NCI-H187 (cell line): ENCODE results near the gene RNF40.

Experiments
- DNase-seq, 2 experiments: peaks; one replicate each; lab custom pipeline; 2025; lab: John Stamatoyannopoulos, UW

RNF40 gene

DNA sequence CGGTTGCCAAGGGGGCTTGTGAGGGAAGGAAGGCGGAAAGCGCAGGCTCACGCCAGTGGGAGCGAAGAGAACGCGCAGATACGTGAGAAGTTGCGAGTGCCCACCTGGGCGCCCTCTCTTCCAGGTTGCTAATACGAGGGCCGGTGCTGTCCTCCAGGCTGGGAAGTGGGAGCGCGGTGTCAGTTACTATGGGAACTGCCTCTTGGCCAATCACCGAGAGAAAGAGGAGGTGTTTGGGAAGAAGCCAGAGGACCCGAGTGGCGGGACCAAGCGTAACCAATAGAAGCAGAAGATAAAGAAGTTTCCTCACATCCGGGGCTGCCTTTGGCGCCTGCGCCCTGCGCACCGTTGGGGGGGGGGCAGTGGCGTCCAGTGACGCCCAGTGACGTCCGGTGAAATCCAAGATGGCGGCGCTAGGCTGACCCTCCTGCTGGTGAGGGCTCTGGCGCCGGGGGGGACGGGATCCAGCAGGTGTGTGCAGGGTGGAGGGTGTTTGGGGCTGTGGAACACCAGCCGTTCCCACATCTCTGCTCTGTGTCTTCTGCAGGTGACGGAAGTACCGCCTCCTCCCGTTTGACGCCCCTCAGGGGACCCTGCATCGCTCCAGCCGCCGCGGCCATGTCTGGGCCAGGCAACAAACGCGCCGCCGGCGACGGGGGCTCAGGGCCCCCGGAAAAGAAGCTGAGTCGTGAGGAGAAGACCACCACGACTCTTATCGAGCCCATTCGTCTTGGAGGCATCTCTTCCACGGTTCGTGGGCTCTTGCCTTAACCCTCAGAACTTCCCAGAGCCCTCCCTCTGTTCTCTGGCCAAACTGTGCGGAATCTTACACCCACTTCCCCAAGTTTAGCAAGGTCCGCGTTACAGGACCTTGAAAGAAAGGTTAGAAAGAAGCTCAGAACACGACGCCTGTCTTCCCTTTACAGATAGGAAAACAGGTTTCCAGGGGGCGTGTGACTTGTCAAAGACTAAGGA is at the start of gene RNF40, which contains the start of gene CFAP119:
TSS of gene RNF40 (plus strand) at position 395 of the 975 bp plus-strand sequence. CDS start at position 619, 224 bp downstream.
TSS of gene CFAP119 (minus strand) at position 135 of the 975 bp plus-strand sequence. CDS start 314 bp downstream, outside the sequence.
- peak; percentile 73 to 82 for DNase-seq

DNA sequence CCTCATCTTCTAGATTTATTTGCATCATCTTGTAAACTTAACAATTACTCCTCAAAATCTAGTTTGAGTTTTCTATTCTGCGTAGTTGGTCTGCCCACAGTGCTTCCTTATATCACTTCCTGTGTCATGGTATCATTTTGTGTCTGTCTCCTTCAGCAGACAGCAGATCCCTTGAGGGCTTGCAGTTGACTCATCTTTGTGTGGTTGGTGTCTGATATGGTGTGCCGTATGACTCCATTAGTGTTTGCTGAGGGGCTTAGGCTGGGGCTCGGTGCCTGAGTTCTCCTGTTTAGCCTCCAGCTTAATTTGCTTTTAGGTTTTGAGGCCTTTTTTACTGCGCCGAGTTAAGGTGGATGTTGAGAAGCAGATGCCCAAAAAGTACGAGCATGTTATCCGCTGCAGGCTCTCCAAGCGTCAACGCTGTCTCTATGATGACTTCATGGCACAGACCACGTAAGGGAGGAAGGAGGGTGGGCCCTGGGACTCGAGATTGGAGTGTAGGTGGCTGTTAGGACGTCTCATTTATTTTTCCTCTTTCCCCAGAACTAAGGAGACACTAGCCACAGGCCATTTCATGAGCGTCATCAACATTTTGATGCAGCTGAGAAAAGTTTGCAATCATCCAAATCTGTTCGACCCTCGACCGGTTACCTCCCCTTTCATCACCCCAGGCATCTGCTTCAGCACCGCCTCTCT is 46.2 kb upstream of the RNF40 start:
- DNase-seq = no peak

DNA sequence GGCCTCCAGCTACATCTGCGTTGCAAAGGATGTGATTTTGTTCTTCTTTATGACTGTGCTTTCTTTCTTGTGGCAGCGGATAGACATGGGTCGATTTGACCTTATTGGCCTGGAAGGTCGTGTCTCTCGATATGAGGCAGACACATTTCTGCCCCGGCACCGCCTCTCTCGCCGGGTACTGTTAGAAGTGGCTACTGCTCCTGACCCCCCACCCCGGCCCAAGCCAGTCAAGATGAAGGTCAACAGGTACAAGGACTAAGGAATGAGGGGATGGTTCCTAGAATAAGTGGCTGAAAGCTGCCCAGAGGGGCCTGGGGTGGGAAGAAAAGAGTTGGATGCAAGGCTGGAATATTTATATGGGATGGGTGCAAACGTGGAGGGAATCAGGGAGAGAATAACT is 42.0 kb upstream of the RNF40 start:
- no peak for DNase-seq

DNA sequence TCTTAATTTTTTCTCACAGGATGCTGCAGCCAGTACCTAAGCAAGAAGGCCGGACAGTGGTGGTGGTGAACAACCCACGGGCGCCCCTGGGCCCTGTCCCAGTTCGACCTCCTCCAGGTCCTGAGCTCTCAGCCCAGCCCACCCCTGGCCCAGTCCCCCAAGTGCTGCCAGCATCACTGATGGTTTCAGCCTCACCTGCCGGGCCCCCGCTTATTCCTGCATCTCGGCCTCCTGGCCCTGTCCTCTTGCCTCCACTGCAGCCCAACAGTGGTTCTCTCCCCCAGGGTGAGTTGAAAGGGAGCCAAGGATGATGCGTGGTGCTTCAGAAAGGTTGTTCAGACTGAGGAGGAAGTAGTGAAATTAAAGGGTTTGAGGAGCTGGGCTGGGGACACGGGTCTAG is 41.4 kb upstream of the RNF40 start:
- no peak for DNase-seq

DNA sequence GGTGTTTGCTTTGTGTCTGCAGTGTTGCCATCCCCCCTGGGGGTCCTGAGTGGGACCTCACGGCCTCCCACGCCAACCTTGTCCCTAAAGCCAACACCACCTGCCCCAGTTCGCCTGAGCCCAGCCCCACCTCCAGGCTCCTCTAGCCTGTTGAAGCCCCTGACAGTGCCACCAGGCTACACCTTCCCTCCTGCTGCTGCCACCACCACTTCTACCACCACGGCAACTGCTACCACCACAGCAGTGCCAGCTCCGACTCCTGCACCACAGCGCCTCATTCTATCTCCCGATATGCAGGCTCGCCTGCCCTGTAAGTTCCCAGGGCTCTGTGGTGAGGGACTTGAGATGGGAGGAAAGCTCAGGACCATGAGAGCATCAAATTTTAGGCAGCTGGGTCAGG is 41.0 kb upstream of the RNF40 start:
- no peak for DNase-seq

DNA sequence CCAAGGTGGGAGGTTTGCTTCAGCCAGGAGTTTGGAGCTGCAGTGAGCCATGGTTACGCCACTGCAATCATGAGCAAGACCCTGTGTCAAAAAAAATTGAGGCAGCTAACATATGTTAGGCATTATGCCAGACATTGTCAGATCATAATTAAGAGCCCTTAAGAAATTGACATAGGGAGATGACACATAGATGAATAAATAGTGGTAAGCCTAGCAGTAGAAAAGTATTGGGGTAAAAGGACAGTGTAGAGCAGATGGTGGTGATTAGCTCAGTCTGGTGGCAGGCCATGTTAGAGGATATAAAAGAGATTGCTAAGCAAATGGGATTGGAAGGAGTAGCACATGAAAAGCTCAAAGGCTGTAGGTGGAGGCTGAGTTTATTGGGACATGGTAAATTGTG is 40.5 kb upstream of the RNF40 start:
- no peak for DNase-seq

DNA sequence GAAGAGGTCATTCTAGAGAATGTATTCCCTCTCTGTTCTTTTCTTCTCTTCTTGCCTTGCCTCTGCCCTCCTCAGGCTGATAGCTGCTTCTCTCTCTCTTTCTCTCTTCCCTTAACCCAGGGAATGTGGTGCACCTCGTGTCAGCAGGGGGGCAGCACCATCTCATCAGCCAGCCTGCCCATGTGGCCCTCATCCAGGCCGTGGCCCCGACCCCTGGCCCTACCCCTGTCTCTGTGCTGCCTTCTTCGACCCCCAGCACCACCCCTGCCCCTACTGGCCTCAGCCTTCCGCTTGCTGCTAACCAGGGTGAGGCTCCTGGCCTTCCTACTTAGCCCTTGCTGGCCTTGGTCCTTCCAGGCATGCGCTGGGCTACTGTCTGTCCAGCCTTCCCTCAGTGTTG is 39.7 kb upstream of the RNF40 start:
- DNase-seq = no peak

DNA sequence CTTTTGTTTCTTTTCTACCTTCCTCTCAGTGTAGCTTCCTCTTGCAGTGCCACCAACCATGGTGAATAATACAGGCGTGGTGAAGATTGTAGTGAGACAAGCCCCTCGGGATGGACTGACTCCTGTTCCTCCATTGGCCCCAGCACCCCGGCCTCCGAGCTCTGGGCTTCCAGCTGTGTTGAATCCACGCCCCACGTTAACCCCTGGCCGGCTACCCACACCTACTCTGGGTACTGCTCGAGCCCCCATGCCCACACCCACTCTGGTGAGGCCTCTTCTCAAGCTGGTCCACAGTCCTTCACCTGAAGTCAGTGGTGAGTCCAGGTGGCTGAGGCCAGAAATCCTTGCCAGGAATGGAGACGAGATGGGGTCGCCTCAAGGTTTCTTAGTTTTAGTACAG is 39.2 kb upstream of the RNF40 start:
- DNase-seq = no peak

DNA sequence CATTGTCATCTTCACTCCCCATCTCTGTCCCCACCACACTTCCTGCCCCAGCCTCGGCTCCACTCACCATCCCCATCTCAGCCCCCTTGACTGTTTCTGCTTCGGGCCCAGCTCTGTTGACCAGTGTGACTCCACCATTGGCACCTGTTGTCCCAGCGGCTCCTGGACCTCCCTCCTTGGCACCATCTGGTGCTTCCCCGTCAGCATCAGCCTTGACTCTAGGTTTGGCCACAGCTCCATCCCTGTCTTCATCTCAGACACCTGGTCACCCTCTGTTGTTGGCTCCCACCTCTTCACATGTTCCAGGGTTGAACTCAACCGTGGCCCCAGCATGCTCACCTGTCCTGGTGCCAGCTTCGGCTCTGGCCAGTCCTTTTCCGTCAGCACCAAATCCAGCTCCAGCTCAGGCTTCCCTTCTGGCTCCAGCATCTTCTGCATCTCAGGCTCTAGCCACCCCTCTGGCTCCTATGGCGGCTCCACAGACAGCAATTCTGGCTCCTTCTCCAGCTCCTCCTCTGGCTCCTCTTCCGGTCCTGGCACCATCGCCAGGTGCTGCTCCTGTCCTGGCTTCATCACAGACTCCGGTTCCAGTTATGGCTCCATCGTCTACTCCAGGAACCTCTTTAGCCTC is 38.3 kb upstream of the RNF40 start:
- no peak for DNase-seq

DNA sequence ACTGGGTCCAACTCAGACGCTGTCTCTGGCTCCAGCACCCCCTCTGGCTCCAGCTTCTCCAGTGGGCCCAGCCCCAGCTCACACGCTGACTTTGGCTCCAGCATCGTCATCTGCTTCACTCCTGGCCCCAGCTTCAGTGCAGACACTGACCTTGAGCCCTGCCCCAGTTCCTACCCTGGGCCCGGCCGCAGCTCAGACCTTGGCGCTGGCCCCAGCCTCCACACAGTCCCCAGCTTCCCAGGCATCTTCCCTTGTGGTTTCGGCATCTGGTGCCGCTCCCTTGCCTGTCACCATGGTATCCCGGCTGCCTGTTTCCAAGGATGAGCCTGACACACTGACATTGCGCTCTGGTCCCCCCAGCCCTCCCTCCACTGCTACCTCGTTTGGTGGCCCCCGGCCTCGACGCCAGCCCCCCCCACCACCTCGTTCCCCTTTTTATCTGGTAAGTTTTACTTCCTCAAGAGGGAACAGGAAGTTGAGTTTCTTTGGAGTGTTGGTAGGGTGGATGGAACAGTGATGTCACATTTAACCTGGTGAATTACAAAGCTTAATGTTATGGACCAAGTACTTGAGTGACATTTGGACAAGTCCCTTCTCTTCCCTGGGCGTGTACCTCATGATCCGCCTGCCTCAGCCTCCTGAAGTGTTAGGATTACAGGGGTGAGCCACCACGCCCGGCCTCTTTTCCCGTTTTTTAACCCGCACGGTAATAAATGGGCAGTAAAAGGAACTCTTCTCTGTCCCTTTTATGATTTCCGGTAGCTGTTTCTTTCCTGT is 37.3 kb upstream of the RNF40 start:
- DNase-seq = no peak

DNA sequence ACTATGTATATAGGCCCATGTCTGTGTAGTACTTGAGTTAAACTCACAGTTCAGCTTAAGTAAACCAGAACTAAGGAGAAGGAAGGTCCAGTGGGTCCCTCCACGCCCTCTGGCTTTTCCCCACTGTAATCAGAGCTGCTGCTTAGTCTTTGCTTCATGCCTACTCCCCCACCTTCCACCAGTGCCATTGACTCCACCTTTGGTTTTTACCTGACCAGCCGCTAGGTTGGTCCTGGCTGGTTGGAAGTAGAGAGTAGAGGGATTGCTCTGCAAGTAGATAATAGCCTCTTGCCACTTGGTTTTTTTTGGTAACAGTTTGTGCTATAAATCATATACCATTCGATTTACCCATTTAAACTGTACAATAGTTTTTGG is 36.7 kb upstream of the RNF40 start:
- no peak for DNase-seq

DNA sequence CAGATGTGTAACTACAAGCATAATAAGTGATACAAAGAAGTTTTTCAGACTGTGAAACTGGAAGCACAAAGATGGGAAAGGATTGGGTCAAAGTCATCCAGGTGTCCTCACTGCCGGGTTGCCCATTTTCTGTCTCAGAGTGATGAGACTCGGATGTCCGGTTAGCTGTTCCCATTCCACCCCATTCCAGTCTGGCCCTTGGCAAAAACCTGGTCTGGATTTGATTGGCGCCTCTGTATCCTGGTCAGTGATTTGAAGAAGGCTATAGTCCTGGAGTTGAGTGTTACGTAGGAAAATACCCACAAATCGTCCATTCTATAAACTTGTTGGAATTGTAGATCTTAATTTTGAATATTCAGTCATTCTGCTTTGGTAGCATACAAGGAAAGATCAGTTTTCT is 33.8 kb upstream of the RNF40 start:
- no peak for DNase-seq

DNA sequence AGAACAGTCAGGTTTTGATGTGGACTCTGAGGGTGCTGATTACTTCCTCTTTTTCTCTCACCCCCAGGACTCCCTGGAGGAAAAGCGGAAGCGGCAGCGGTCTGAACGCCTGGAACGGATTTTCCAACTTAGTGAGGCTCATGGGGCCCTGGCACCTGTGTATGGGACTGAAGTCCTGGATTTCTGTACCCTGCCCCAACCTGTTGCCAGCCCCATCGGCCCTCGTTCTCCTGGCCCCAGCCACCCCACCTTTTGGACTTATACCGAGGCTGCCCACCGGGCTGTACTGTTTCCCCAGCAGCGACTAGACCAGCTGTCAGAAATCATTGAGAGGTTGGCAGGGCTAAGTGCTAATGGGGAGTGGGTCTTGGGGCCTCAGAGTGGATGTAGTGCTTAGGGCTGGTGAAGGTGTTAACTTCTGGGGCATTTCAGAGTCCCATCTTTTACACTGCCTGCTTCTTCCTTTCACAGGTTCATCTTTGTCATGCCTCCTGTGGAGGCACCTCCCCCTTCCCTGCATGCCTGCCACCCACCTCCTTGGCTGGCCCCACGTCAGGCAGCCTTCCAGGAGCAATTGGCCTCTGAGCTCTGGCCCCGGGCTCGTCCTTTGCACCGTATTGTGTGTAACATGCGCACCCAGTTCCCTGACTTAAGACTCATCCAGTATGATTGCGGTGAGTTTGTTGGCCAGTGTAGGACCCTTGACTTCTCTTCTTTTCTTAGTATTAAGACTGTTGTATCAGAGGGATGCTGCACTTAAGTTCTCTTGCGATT is 33.0 kb upstream of the RNF40 start:
- no peak for DNase-seq

DNA sequence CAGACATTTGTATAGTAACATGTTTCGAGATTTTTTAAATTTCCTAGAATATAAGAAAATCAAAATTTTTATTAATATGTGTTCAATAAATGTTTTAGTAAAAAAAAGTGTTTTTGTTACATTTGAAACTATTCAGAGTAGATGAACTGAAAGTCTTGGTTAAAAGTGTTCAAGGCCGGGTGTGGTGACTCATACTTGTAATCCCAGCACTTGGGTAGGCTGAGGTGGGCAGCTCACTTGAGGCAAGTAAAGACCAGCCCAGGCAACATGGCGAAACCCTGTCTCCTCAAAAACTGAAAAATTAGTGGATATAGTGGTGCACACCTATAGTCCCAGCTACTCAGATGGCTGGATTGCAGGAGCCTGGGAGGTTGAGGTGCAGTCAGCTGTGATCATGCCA is 30.7 kb upstream of the RNF40 start:
- DNase-seq = no peak

DNA sequence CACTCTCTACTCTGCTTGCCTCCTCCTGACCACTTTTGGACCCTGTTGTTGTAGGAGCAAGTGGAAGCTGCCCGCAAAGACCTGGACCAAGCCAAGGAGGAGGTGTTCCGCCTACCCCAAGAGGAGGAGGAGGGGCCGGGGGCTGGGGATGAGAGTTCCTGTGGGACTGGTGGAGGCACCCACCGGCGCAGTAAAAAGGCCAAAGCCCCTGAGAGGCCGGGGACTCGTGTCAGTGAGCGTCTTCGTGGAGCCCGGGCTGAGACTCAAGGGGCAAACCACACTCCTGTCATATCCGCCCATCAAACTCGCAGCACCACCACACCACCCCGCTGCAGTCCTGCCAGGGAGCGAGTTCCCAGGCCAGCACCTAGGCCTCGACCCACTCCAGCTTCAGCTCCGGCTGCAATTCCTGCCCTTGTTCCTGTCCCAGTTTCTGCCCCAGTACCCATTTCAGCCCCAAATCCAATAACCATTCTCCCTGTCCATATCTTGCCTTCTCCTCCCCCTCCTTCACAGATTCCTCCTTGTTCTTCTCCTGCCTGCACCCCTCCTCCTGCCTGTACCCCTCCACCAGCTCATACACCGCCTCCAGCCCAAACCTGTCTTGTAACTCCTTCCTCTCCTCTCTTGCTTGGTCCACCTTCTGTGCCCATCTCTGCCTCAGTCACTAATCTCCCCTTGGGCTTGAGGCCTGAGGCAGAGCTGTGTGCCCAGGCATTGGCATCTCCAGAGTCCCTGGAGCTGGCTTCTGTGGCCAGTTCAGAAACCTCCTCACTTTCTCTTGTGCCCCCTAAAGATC is 24.9 kb upstream of the RNF40 start:
- no peak for DNase-seq

DNA sequence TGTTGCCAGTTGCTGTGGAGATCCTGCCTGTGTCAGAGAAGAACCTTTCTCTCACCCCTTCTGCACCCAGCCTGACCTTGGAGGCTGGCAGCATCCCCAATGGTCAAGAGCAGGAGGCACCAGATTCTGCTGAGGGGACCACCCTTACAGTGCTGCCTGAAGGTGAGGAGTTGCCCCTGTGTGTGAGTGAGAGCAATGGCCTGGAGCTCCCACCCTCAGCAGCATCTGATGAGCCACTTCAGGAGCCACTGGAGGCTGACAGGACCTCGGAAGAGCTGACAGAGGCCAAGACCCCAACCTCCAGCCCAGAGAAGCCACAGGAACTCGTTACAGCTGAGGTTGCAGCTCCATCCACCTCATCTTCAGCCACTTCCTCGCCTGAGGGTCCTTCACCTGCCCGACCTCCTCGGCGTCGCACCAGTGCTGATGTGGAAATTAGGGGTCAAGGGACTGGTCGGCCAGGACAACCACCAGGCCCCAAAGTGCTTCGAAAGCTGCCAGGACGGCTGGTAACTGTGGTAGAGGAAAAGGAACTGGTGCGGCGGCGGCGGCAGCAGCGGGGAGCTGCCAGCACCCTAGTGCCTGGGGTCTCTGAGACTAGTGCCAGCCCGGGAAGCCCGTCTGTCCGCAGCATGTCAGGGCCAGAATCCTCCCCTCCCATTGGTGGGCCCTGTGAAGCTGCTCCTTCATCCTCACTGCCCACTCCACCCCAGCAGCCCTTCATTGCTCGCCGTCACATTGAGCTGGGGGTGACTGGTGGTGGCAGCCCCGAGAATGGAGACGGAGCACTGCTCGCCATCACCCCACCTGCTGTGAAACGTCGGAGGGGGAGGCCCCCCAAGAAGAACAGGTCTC is 24.1 kb upstream of the RNF40 start:
- no peak for DNase-seq

DNA sequence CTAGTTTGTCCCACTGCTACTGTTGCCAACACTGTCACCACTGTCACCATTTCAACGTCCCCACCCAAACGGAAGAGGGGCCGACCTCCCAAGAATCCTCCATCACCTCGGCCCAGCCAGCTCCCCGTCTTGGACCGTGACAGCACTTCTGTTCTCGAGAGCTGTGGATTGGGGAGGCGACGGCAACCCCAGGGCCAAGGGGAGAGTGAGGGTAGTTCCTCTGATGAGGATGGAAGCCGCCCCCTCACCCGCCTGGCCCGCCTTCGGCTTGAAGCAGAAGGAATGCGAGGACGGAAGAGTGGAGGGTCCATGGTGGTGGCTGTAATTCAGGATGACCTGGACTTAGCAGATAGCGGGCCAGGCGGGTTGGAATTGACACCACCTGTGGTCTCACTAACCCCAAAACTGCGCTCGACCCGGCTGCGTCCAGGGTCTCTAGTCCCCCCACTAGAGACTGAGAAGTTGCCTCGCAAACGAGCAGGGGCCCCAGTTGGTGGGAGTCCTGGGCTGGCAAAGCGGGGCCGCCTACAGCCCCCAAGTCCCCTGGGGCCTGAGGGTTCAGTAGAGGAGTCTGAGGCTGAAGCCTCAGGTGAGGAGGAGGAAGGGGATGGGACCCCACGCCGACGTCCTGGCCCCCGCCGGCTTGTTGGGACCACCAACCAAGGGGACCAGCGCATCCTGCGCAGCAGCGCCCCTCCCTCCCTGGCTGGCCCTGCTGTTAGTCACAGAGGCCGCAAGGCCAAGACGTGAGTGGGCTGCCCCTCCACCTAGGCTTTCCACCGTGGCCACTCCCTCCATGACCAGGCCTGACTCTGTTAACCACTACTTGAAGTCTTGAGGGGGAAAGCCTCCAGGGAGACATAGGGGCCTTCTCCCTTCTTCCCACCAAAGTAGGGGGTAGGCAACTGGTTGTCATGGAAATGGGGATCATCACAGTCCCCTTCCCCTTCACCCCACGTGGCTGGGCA is 22.9 kb upstream of the RNF40 start:
- DNase-seq = no peak
